ENCODE measurements around the gene CLIP4. TPM values are rescaled to one million over a fixed set of nuclear protein-coding genes. Genes with fewer than 3 reads are reported as not detected.

CLIP4 gene
- polyA plus RNA-seq (2012; ENCODE audit: missing spikeins): 29.7 TPM

GRCh38 chr2:29114946-29115609 is at the start of gene CLIP4:
CLIP4 (plus strand) TSS chr2:29115415; CDS start chr2:29121389, 5,974 bp downstream.
- peak; percentile 93 for FAIRE-seq
- peak; percentile 59 for DNase-seq (ENCODE audit: insufficient read length)
- TF ChIP-seq POLR2AphosphoS5 (IDR thresholded peaks at IDR 0.05; ENCODE audit: low read depth, low read length): no peak
- peak; percentile 48; the same call in 1 of the 2 replicates for TF ChIP-seq POLR2A (IDR thresholded peaks at IDR 0.05; ENCODE audit: low read depth, low read length)
- TF ChIP-seq TAF1 (IDR thresholded peaks at IDR 0.05; ENCODE audit: borderline replicate concordance, low read depth, low read length): no peak

- no peak for FAIRE-seq
- TF ChIP-seq TAF1 (IDR thresholded peaks at IDR 0.05; ENCODE audit: borderline replicate concordance, low read depth, low read length) (no peak), POLR2A (IDR thresholded peaks at IDR 0.05; ENCODE audit: low read depth, low read length) (no peak)
- DNase-seq (ENCODE audit: insufficient read length): no peak
Observed at GRCh38 chr2:29066271-29066860, 48.8 kb upstream of the CLIP4 start.

GRCh38 chr2:29066997-29067605 is 48.1 kb upstream of the CLIP4 start:
- FAIRE-seq: no peak
- TF ChIP-seq POLR2A (IDR thresholded peaks at IDR 0.05; ENCODE audit: low read depth, low read length): no peak
- TF ChIP-seq POLR2AphosphoS5 (IDR thresholded peaks at IDR 0.05; ENCODE audit: low read depth, low read length): no peak
- no peak for TF ChIP-seq TAF1 (IDR thresholded peaks at IDR 0.05; ENCODE audit: borderline replicate concordance, low read depth, low read length)
- no peak for DNase-seq (ENCODE audit: insufficient read length)

GRCh38 chr2:29068513-29068912 is 46.7 kb upstream of the CLIP4 start:
- no peak for DNase-seq (ENCODE audit: insufficient read length)
- FAIRE-seq: no peak

GRCh38 chr2:29070526-29070925 is 44.7 kb upstream of the CLIP4 start:
- DNase-seq (ENCODE audit: insufficient read length) (no peak), FAIRE-seq (no peak)
- no peak for TF ChIP-seq POLR2AphosphoS5 (IDR thresholded peaks at IDR 0.05; ENCODE audit: low read depth, low read length)
- TF ChIP-seq TAF1 (IDR thresholded peaks at IDR 0.05; ENCODE audit: borderline replicate concordance, low read depth, low read length): no peak
- TF ChIP-seq POLR2A (IDR thresholded peaks at IDR 0.05; ENCODE audit: low read depth, low read length): no peak

More at GRCh38 chr2:29068513-29068912, 46.7 kb upstream of the CLIP4 start:
- no peak for TF ChIP-seq POLR2A (IDR thresholded peaks at IDR 0.05; ENCODE audit: low read depth, low read length)

GRCh38 chr2:29071032-29071975 is 43.9 kb upstream of the CLIP4 start:
- no peak for TF ChIP-seq TAF1 (IDR thresholded peaks at IDR 0.05; ENCODE audit: borderline replicate concordance, low read depth, low read length)
- no peak for TF ChIP-seq POLR2A (IDR thresholded peaks at IDR 0.05; ENCODE audit: low read depth, low read length)
- TF ChIP-seq POLR2AphosphoS5 (IDR thresholded peaks at IDR 0.05; ENCODE audit: low read depth, low read length): no peak
- FAIRE-seq: no peak
- no peak for DNase-seq (ENCODE audit: insufficient read length)

- FAIRE-seq (no peak), DNase-seq (ENCODE audit: insufficient read length) (no peak)
- TF ChIP-seq POLR2A (IDR thresholded peaks at IDR 0.05; ENCODE audit: low read depth, low read length) (no peak), POLR2AphosphoS5 (IDR thresholded peaks at IDR 0.05; ENCODE audit: low read depth, low read length) (no peak), TAF1 (IDR thresholded peaks at IDR 0.05; ENCODE audit: borderline replicate concordance, low read depth, low read length) (no peak)
Observed at GRCh38 chr2:29072251-29072650, 43.0 kb upstream of the CLIP4 start.

- no peak for FAIRE-seq
- no peak for DNase-seq (ENCODE audit: insufficient read length)
Observed at GRCh38 chr2:29072971-29073725, 42.1 kb upstream of the CLIP4 start.

GRCh38 chr2:29073933-29074332 is 41.3 kb upstream of the CLIP4 start:
- FAIRE-seq: no peak
- TF ChIP-seq TAF1 (IDR thresholded peaks at IDR 0.05; ENCODE audit: borderline replicate concordance, low read depth, low read length): no peak
- no peak for TF ChIP-seq POLR2A (IDR thresholded peaks at IDR 0.05; ENCODE audit: low read depth, low read length)
- no peak for TF ChIP-seq POLR2AphosphoS5 (IDR thresholded peaks at IDR 0.05; ENCODE audit: low read depth, low read length)

More at GRCh38 chr2:29072971-29073725, 42.1 kb upstream of the CLIP4 start:
- TF ChIP-seq POLR2AphosphoS5 (IDR thresholded peaks at IDR 0.05; ENCODE audit: low read depth, low read length) (no peak), TAF1 (IDR thresholded peaks at IDR 0.05; ENCODE audit: borderline replicate concordance, low read depth, low read length) (no peak), POLR2A (IDR thresholded peaks at IDR 0.05; ENCODE audit: low read depth, low read length) (no peak)

GRCh38 chr2:29074411-29074810 is 40.8 kb upstream of the CLIP4 start, which contains the start of gene PCARE:
PCARE (minus strand) TSS chr2:29074523; CDS start chr2:29074261, 262 bp downstream.
- TF ChIP-seq TAF1 (IDR thresholded peaks at IDR 0.05; ENCODE audit: borderline replicate concordance, low read depth, low read length) (no peak), POLR2AphosphoS5 (IDR thresholded peaks at IDR 0.05; ENCODE audit: low read depth, low read length) (no peak), POLR2A (IDR thresholded peaks at IDR 0.05; ENCODE audit: low read depth, low read length) (no peak)
- FAIRE-seq: no peak
- DNase-seq (ENCODE audit: insufficient read length): no peak

More at GRCh38 chr2:29073933-29074332, 41.3 kb upstream of the CLIP4 start:
- no peak for DNase-seq (ENCODE audit: insufficient read length)
